Body of pancreas (tissue), 4 donors: Measurements from ENCODE around the gene KIF2C. TPM values are rescaled to one million over a fixed set of nuclear protein-coding genes. Genes with fewer than 3 reads are reported as not detected.

Experiments
- ATAC-seq: fragments of 150-250 bp; one replicate; pipeline ENCODE4 v1.9.1; 2016
- DNase-seq, 4 donors: peaks; one replicate each; pipeline ENCODE4 v3.0.0-alpha.2; 2019
- H3K27ac ChIP-seq, 4 donors: fragments of 200-600 bp; sonication (generic); 1 replicate in 3 of 4; 2 replicates in 1 of 4; pipeline versions ENCODE4 v1.5.1 to v1.6.1; 2016 to 2019; ENCODE audit warnings: mild to moderate bottlenecking in 1 of 4, mixed read lengths in 1 of 4, moderate library complexity in 1 of 4
- H3K27me3 ChIP-seq, 2 donors: fragments of 200-600 bp; sonication (generic); one replicate each; pipeline ENCODE4 v1.6.0; 2016; ENCODE audit warnings: mild to moderate bottlenecking in 1 of 2
- H3K36me3 ChIP-seq, 2 donors: fragments of 200-600 bp; sonication (generic); replicated peaks in 1 of 2; 2 replicates each; pipeline ENCODE4 v1.5.1; 2016; ENCODE audit warnings: low read depth in 2 of 2; ENCODE audit not compliant: insufficient read depth in 1 of 2
- H3K4me1 ChIP-seq: fragments of 200-600 bp; sonication (generic); one replicate; pipeline ENCODE4 v1.6.0; 2016
- H3K4me3 ChIP-seq, 2 donors: fragments of 200-600 bp; sonication (generic); 1 replicate in 1 of 2; 2 replicates in 1 of 2; pipeline ENCODE4 v1.5.1; 2016 to 2019
- H3K9me3 ChIP-seq, 3 donors: fragments of 200-600 bp; sonication (generic); 1 replicate in 2 of 3; 2 replicates in 1 of 3; pipeline ENCODE4 v1.5.1; 2016
- POLR2A ChIP-seq, 3 donors: fragments of 450-650 bp; IDR thresholded peaks; one replicate each; pipeline ENCODE4 v1.6.1; 2016; ENCODE audit warnings: antibody characterized with exemption in 3 of 3, mild to moderate bottlenecking in 2 of 3
- WGBS, 2 donors: methylation state at CpG; one replicate each; pipeline ENCODE4 v1.1.5; 2017; 5-methylcytosine and 5-hydroxymethylcytosine counted together
- intact Hi-C: fragments of 100-400 bp; cut with DNase I; formaldehyde crosslinking; loops from one replicate; pipeline ENCODE4 v1.15.1; 2023
- total RNA-seq, 2 donors: library from RNA; depleted of rRNA; stranded (reverse); fragments of >200 nt; gene quantifications; one replicate each; pipeline ENCODE4 v1.1.0, GENCODE V29; 2016
- TF ChIP-seq, protein P1 (sequence below), 7 experiments: fragments of 450-650 bp in 4 of 7; fragments of 200-600 bp in 3 of 7; sonication (generic) in 3 of 7; IDR thresholded peaks; one replicate each; pipeline ENCODE4 v1.5.1; 2016 to 2019; ENCODE audit warnings: antibody characterized with exemption in 7 of 7

KIF2C gene
- total RNA-seq, 2 donors from 2014 or later: not detected

DNA sequence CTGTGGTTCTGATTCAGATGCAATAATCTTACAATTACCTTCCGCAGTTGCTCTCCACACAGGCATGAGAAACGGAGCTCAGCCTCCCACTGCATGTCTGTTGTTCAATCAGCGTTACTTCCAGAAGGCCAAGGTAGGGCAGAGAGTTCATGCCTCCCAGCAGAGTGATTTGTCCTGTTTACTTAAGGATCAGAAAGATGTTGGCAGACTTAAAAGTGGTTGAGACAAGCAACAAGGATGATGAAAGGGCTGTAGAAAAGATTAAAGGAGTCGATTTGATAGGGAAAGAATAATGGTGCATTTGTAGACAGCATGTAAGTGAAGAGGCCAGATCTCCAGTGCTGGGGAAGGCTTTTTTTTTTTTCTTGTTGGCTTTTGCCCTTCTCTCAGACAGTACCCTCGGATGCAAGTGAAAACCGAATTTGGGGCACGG lies 38.5 kb upstream of the KIF2C start:
- intact Hi-C loops: no loop called here
- Histone ChIP-seq H3K4me3 (no peak overlapping the region), H3K36me3 (no peaks in the 10 kb centered on the region), H3K27ac (no peak overlapping the region), H3K4me1 (no peaks in the 10 kb centered on the region), H3K27me3 (no peaks in the 10 kb centered on the region), H3K9me3 (no peaks in the 10 kb centered on the region)
- 73 to 75% methylated on average over 7 of the region's 7 CpGs for WGBS, 2 donors
- TF ChIP-seq, protein P1, sequence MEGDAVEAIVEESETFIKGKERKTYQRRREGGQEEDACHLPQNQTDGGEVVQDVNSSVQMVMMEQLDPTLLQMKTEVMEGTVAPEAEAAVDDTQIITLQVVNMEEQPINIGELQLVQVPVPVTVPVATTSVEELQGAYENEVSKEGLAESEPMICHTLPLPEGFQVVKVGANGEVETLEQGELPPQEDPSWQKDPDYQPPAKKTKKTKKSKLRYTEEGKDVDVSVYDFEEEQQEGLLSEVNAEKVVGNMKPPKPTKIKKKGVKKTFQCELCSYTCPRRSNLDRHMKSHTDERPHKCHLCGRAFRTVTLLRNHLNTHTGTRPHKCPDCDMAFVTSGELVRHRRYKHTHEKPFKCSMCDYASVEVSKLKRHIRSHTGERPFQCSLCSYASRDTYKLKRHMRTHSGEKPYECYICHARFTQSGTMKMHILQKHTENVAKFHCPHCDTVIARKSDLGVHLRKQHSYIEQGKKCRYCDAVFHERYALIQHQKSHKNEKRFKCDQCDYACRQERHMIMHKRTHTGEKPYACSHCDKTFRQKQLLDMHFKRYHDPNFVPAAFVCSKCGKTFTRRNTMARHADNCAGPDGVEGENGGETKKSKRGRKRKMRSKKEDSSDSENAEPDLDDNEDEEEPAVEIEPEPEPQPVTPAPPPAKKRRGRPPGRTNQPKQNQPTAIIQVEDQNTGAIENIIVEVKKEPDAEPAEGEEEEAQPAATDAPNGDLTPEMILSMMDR (IDR thresholded peaks at IDR 0.05): no peak
- TF ChIP-seq POLR2A (IDR thresholded peaks at IDR 0.05): no peak
- ATAC-seq: no peak
- no peak for DNase-seq

DNA sequence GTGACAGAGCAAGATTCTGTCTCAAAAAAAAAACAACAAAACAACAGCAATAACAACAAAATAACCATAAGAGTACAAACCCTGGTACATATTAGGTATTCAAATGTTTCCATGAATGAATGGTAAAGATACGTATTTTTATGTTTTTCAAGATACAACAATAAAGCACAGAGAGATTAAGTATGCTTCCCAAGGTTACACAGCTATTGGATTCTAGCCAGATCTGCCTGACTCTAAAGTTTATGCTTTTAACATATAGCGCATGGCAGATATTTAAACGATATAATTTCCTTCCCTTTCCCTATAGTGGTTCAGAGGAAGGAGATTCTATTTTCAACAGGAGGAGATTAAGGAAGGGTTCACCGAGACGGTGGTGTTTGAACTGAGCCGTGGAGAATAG lies 34.2 kb upstream of the KIF2C start:
- Histone ChIP-seq H3K27ac (no peak overlapping the region), H3K4me3 (no peak overlapping the region), H3K4me1 (peaks cover 7% of the 10 kb centered on the region), H3K9me3 (no peaks in the 10 kb centered on the region), H3K27me3 (no peaks in the 10 kb centered on the region), H3K36me3 (no peaks in the 10 kb centered on the region)
- DNase-seq (no peak), ATAC-seq (no peak)
- 69 to 82% methylated on average over 6 of the region's 6 CpGs for WGBS, 2 donors
- no peak for TF ChIP-seq POLR2A (IDR thresholded peaks at IDR 0.05)
- TF ChIP-seq, protein P1 (IDR thresholded peaks at IDR 0.05): no peak
- intact Hi-C loops: no loop called here

DNA sequence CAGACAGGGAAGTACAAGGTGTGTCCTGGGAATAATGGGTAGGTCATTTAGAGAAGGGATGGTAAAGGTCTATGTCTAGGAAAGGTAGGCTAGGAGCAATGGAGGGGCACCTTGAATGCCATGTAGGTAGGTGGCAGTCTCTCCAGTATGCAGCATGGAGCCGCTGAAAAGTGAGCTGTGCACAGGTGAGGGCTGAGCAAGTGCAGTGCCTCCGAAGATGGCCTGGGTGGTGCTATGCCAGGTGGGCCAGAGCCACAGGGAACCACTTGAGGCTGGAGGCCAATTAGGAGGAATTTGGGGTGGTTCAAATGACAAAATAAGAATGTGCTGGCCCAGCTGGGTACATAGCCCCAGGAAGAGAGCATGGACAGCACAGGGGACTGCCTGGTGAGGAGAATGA lies 33.7 kb upstream of the KIF2C start:
- intact Hi-C loops: no loop called here

DNA sequence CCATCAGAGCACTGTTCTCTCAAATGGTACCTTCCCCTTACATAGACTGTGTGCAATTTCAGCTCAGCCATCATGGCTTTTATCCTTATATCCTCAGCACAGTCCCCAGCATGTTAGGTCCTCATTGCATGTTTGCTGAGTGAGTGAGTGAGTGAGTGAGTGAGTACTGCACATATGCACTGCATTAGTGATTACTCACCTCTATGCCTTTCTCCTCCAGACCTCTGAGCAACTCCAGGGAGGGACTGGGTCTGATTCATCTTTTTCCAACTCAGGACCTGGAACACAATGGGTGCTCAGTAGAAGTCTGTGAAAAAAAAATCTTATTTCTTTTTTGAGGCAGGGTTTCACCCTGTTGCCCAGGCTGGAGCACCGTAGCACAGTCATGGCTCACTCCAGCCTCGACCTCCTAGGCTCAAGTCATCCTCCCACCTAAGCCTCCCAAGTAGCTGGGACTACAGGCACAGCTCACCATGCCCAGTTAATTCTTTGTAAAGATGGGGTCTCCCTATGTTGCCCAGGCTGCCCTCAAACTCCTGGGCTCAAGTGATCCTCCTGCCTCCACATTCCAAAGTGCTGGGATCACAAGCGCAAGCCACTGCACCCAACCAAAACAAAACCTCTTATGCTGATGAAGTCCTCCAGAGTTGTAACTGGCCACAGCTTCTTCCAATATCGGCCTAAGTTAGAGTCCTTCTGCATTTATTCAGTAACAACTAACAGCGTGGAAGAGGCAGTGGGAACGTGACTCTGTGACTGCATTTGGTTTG lies 32.3 kb upstream of the KIF2C start:
- WGBS, 2 donors: 63 to 86% methylated on average over 4 to 6 of the region's 6 CpGs
- DNase-seq (no peak), ATAC-seq (no peak)
- H3K36me3 ChIP-seq: no peaks in the 10 kb centered on the region
- intact Hi-C loops: no loop called here
- H3K4me1 ChIP-seq: peaks cover 7% of the 10 kb centered on the region
- no peak overlapping the region for H3K4me3 ChIP-seq
- H3K27ac ChIP-seq: no peak overlapping the region
- TF ChIP-seq POLR2A (IDR thresholded peaks at IDR 0.05): no peak
- TF ChIP-seq, protein P1 (IDR thresholded peaks at IDR 0.05): no peak
- no peaks in the 10 kb centered on the region for H3K27me3 ChIP-seq
- no peaks in the 10 kb centered on the region for H3K9me3 ChIP-seq

More for the DNA sequence above, 33.7 kb upstream of the KIF2C start:
- Histone ChIP-seq H3K4me1 (peaks cover 7% of the 10 kb centered on the region), H3K27ac (no peak overlapping the region), H3K36me3 (no peaks in the 10 kb centered on the region), H3K4me3 (no peak overlapping the region), H3K27me3 (no peaks in the 10 kb centered on the region), H3K9me3 (no peaks in the 10 kb centered on the region)
- no peak for TF ChIP-seq POLR2A (IDR thresholded peaks at IDR 0.05)
- TF ChIP-seq, protein P1 (IDR thresholded peaks at IDR 0.05): no peak
- ATAC-seq (no peak), DNase-seq (no peak)
- 69 to 73% methylated on average over 2 of the region's 2 CpGs for WGBS, 2 donors
